Upper lobe of right lung (tissue), 1 donor: Measurements from ENCODE around the gene HSF4. TPM values are rescaled to one million over a fixed set of nuclear protein-coding genes. Genes with fewer than 3 reads are reported as not detected.

Experiments used
- ATAC-seq: fragments of 200-7000 bp; cut with Tn5 transposase; one replicate; pipeline ENCODE4 v1.9.1; 2020; ENCODE audit warnings: mild to moderate bottlenecking, moderate library complexity
- DNase-seq: peaks from one replicate; pipeline ENCODE4 v3.0.0-alpha.2; 2020
- H3K27ac ChIP-seq: fragments of 200-600 bp; one replicate; pipeline ENCODE4 v1.8.0; 2022
- H3K27me3 ChIP-seq: fragments of 200-600 bp; one replicate; pipeline ENCODE4 v1.8.0; 2022; ENCODE audit warnings: mild to moderate bottlenecking
- H3K36me3 ChIP-seq: fragments of 200-600 bp; one replicate; pipeline ENCODE4 v1.8.0; 2022
- H3K4me1 ChIP-seq: fragments of 200-600 bp; one replicate; pipeline ENCODE4 v1.8.0; 2022
- H3K4me3 ChIP-seq: fragments of 200-600 bp; one replicate; pipeline ENCODE4 v1.8.0; 2022; ENCODE audit warnings: mild to moderate bottlenecking
- H3K9me3 ChIP-seq: fragments of 200-600 bp; one replicate; pipeline ENCODE4 v1.8.0; 2022
- CTCF ChIP-seq: fragments of 200-600 bp; IDR thresholded peaks from one replicate; pipeline ENCODE4 v1.8.0; 2022; ENCODE audit warnings: antibody characterized with exemption
- intact Hi-C: fragments of 100-400 bp; cut with DNase I; formaldehyde crosslinking; loops from one replicate; pipeline ENCODE4 v1.11.0; 2022
- total RNA-seq: library from RNA; stranded (reverse); fragmentation: NEBNext Ultra II Directional; extraction: Animal tissue kit (Norgen Biotek cat#: 25700); gene quantifications from one replicate; pipeline ENCODE4 v1.2.1, GENCODE V29; 2021
- donor health status: DM: no; HTN: yes; CAD: no; lungs with severe emphysema.

The HSF4 gene
- total RNA-seq, 1 donor from 2014 or later, result 87.8 TPM

DNA sequence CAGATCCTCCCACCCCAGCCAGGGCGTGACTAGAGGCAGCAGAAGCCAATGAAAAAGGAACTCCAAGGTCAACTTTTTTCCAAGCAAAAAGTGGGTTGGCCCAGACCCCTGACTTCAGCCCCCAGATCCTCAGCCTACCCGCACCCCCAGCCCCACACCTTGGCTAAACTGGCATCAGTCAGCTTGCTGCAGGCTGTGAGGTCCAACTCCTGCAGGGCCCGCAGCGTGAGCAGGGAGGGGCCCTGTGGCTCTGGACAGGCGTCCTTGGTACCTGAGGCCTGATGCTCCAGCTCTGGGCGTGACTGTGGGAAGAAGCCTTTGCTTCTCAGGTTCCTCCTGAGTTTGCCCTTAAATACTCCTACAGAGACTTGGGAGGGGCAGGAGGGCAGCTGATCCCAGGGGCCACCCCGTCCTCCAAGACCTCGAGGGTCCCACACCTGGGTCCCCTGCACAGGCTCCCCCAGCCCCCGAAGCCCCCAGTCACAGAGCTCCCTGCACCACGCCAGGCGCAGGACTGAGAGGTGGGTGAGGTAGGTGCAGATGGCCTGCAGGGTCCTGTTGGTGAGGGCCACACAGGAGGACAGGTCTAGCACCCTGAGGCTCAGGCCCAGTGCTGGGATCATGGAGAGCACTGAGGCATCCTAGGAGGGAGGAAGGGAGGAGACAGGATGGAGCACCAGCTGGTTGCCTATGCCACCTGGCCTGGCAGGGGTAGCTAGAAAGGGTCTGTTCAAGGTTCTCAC, 43.8 kb downstream of the HSF4 start:
- Histone ChIP-seq H3K4me3 (no peak overlapping the region), H3K4me1 (peaks cover 4% of the 10 kb centered on the region), H3K27ac (no peak overlapping the region), H3K9me3 (no peaks in the 10 kb centered on the region), H3K27me3 (no peaks in the 10 kb centered on the region), H3K36me3 (peaks cover 4% of the 10 kb centered on the region)
- no peak for TF ChIP-seq CTCF
- DNase-seq (no peak), ATAC-seq (no peak)
- intact Hi-C loops, result no loop called here

GRCh38 chr16:67209565-67209964, 45.0 kb downstream of the HSF4 start:
- Histone ChIP-seq H3K36me3 (no peaks in the 10 kb centered on the region), H3K4me3 (no peak overlapping the region), H3K27me3 (no peaks in the 10 kb centered on the region), H3K9me3 (no peaks in the 10 kb centered on the region), H3K4me1 (peaks cover 4% of the 10 kb centered on the region), H3K27ac (no peak overlapping the region)
- no peak for TF ChIP-seq CTCF
- no peak for ATAC-seq
- no peak for DNase-seq
- intact Hi-C loops, result no loop called here

DNA sequence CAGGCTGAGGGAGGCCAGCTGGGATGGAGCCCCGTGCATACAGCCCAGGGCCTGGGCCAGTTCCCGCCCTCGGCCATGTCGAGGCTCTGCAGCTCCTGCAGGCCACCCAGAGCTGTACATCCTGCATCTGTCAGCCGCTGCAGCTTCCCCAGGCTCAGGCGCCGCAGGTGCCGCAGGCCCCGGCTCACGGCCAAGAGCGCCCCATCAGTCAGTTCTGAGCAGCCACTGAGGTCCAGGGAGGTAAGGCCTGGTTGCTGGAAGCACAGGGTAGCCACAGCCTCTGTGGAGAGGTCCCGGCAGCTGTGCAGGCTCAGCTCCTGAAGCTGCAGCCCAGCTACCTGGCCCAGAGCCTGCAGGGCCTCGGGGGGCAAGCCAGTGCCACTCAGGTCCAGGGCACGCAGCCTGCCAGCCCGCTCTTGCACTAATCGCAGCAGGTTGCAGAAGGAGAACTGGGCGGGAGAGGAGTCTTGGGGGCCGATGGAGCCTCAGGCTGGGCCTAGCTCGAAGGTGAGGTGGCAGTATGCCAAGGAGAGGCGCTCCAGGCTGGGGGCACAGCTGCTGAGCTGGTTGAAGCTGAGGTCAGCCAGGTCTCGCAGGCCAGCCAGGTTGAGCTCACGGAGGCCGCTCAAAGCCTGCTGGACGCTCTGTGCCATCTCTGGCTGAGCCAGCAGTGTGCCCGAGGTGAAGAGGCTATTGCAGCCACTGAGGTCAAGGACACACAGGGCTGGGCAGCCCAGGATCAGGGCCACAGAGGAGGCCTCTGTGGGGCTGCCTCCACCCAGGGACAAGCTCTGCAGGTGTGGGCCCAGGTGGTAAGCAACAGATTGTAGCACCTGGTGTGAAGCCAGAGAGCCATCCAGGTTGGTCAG, 45.8 kb downstream of the HSF4 start:
- H3K4me1 ChIP-seq, result peaks cover 4% of the 10 kb centered on the region
- no peak for TF ChIP-seq CTCF
- H3K36me3 ChIP-seq, result no peaks in the 10 kb centered on the region
- intact Hi-C loops, result no loop called here
- ATAC-seq (no peak), DNase-seq (no peak)
- H3K4me3 ChIP-seq, result no peak overlapping the region
- no peaks in the 10 kb centered on the region for H3K27me3 ChIP-seq
- H3K9me3 ChIP-seq, result no peaks in the 10 kb centered on the region
- no peak overlapping the region for H3K27ac ChIP-seq

GRCh38 chr16:67211674-67212073, 47.1 kb downstream of the HSF4 start:
- H3K27me3 ChIP-seq, result no peaks in the 10 kb centered on the region
- H3K36me3 ChIP-seq, result no peaks in the 10 kb centered on the region
- no peak for DNase-seq
- ATAC-seq, result no peak
- no peak overlapping the region for H3K27ac ChIP-seq
- peaks cover 10% of the 10 kb centered on the region for H3K4me1 ChIP-seq
- H3K4me3 ChIP-seq, result no peak overlapping the region
- intact Hi-C loops, result no loop called here
- no peaks in the 10 kb centered on the region for H3K9me3 ChIP-seq
- no peak for TF ChIP-seq CTCF

DNA sequence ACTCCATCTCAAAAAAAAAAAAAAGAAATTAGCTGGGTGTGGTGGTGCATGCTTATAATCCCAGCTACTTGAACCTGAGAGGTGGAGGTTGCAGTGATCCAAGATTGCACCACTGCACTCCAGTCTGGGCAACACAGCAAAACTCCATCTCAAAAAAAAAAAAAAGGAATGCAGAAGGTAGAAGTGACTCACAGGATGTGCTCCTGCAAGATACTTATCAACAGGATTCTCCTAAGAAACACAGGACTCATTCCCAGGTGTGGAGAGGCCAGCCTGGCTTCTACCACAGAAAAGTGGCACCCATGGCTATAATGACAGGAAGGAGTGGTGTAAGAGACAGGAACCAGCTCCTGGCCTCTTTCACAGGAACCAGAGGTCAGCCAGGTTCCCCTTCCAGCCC, 48.2 kb downstream of the HSF4 start:
- ATAC-seq, result peak; percentile 6
- Histone ChIP-seq H3K27me3 (no peaks in the 10 kb centered on the region), H3K27ac (no peak overlapping the region), H3K9me3 (no peaks in the 10 kb centered on the region), H3K4me1 (peaks cover 21% of the 10 kb centered on the region), H3K4me3 (no peak overlapping the region), H3K36me3 (no peaks in the 10 kb centered on the region)
- no peak for TF ChIP-seq CTCF
- intact Hi-C loops, result no loop called here
- no peak for DNase-seq
